Right renal pelvis (tissue), 4 donors: ENCODE measurements around the gene SUPT20HL2. TPM values are rescaled to one million over a fixed set of nuclear protein-coding genes. Genes with fewer than 3 reads are reported as not detected.
"Not testable (repeated sequence)": the region's sequence is repeated elsewhere in the genome, so short reads cannot be mapped to it uniquely, and the experiment has no call there.

Experiments used
- DNase-seq, 4 donors: peaks; one replicate each; pipeline ENCODE4 v3.0.0-alpha.2; 2013; ENCODE audit warnings: low read depth in 4 of 4, low spot score in 3 of 4, missing footprints in 1 of 4
- polyA plus RNA-seq, 4 donors: library from polyadenylated mRNA; unstranded; fragments of 120-200 nt; gene quantifications; one replicate each; pipeline ENCODE4 v1.2.1, GENCODE V29; 2013; ENCODE audit not compliant: insufficient read length in 4 of 4

The SUPT20HL2 gene
- polyA plus RNA-seq, 4 donors, result 0.05 to 0.07 TPM; not detected in 2

DNA sequence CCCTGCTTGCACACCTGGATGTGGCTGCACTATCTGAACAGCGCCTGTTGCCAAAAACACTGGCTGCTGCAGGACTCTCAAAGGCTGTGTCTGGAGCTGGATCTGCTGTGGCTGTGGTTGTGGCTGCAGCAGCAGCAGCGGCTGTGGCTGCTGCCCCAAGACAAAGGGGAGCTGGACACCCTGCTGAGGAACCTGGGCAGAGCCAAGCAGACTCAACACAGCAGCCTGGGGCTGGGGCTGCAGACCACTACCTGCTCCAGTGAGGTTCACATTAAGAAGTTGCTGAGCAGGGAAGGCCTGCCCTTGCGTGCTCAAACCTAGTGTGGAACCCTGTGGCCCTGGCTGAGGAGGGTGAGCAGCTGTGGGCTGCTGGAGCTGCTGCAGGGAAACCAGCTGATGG lies 3.0 kb downstream of the SUPT20HL2 start:
- DNase-seq, result not testable (repeated sequence)

DNA sequence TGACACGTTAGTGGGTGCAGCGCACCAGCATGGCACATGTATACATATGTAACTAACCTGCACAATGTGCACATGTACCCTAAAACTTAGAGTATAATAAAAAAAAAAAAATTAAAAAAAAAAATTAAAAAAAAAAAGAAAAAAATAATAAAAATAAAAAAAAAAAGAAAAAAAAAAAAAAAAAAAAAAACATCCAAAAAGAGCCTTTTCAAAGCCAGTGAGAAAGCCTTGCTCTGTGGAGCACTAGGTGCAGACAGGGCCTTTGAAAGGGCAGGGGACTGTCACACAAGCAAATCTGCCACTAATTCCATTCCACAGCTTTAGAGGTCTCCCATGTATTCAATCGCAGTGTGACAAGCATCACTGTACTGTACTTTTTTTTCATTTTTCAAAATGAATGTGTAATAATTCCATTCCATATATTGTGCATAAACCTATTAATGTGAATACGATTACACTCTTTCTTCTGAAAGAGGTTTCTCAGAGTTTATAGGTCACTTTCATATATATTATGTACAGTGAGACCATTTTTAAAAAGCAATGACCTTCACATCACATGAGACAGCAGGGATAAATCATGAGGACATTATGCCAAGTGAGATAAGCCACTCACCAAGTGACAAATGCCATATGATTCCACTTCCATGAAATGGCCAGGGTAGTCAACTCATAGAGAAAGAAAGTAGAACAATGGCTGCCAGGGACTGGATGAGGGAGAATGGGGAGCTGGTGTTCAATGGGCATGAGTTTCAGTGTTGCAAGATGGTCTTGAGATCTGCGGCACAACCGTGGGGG lies 4.1 kb downstream of the SUPT20HL2 start:
- not testable (repeated sequence) for DNase-seq

DNA sequence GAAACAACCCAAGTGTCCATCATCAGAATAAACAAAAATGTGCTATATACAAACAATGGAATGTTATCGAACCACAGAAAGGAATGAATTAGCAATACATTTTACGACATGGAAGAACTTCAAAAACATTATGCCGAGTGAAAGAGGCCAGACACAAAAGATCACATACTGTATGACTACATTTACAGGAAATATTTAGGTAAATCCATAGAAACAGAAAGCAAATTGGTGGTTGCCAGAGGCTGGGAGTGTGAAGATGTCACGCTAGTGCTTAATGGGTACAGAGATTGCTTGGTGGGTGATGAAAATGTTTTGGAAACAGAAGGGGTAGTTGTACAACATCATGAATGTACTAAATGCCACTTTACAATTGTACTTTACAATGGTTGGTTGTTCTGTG lies 5.1 kb downstream of the SUPT20HL2 start:
- not testable (repeated sequence) for DNase-seq

DNA sequence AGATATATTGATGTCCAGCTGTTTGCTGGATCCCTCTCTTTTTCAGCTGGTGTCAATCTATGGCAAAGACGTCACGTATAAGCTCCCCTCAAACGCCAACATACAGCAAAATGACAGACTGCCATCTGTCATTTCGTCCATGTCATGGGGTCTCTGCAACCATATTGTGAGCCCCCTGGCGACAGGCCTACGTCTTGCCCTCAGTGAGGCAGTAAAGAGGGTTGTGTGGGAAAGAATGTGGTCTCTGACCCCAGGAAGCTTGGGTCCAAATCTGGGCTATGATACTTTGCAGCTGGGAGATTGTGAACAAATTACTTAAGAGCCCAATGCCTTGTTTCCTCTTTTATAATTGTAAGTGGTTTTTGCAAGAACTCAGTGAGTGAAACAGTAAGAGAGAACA lies 7.4 kb downstream of the SUPT20HL2 start:
- DNase-seq, result no peak

DNA sequence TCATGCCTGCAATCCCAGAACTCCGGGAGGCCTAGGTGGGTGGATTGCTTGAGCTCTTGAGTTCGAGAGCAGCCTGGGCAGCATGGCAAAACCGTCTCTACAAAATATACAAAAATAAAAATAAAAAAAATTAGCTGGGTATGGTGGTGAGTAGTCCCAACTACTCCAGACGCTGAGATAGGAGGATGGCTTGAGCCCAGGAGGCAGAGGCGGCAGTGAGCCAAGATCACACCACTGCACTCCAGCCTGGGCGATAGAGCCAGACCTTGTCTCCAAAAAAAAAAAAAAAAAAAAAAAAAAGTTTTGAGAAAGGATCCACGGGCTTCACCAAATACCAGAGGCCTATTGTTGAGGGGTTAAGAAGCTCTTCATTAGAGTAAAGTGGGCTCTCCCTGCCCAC lies 8.0 kb downstream of the SUPT20HL2 start:
- DNase-seq, result no peak

DNA sequence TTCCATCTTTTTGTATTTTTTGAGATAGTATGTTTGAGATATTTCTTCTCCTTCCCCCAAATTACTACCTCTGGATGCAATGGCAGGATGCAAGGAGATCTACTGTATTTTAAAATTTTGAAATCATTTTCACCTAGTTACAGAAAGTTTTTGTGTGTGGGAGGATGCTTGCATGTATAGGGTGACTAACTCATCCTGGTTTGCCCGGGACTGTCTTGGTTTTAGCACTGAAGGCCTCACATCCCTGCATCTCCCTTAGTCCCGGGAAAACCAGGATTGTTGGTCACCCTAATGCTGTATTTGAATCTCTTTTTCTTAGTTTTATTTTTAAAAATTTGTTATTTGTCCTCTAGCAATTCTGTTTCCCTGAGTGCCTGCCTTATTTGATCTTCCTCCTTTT lies 12.1 kb downstream of the SUPT20HL2 start:
- DNase-seq, result no peak

DNA sequence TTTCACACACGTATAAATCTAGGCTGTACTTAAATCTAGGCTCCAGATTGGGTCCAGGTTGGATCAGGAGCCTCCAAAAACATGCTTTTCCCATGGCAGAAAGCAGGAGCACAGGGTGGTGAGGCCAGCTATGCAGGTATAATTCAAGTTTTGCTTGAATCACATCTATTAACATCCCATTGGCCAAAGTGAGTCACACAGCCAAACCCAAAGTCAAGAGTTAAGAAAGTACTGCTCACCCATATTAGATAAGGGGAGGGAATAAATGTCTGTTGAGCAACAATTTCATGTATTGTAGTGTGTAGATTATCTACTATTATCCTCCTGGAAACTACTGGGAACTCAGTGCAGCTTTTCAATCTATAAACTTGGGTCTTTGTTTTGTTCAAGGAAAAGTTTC lies 12.8 kb downstream of the SUPT20HL2 start:
- DNase-seq, result no peak

DNA sequence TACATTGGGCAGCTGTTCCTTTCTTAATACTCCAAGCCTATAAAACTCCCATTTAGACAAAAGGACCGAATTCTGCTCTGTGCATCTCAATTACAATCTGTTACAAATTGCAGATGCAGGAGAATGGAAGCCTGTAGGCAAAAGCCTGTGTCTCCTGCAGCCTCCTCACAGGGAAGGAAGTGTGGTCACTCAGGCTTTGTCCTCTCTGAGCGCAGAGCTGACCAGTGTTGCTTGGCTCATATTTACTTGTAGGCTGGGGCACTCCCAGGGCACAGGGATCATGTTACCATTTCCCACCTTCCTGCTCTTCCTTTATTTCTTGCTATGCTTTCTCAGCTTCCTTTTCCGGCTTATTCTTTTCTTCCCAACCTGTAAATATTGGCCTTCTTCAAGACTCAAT lies 15.7 kb downstream of the SUPT20HL2 start:
- DNase-seq, result no peak

DNA sequence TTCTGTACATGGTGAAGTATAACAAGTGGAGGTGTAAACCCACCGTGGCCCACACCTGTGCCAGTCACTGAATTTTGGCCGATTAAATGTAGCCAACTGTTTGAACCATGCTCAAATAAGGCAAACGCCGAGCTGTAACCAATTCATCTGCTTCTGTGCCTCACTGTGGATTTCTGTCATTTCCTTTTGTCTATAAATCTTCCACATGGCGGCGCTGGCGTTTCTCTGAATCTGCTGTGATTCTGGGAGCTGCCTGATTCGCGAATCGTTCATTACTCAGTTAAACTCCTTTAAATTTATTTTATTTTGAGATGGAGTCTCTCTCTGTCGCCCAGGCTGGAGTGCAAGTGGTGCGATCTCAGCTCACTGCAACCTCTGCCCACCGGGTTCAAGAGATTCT lies 19.2 kb downstream of the SUPT20HL2 start:
- no peak for DNase-seq

DNA sequence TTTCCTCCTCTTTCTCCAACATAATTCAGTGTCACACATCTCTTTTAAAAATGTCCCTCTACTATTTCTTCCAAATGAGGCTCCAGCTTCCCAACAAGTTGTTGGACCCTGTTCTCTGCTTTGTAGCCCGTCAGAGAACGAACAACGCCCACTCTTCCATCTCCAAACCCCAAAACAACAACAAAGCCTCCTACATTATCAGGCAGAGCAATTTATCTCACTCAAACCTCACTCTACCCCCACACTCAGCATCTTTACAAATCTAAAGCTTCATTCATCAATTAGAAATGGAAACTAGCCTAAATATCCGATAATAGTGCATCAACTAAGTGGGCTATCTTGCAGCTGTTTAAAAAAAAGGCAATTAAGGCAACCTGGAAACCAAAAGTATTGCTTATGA lies 20.5 kb downstream of the SUPT20HL2 start:
- no peak for DNase-seq

DNA sequence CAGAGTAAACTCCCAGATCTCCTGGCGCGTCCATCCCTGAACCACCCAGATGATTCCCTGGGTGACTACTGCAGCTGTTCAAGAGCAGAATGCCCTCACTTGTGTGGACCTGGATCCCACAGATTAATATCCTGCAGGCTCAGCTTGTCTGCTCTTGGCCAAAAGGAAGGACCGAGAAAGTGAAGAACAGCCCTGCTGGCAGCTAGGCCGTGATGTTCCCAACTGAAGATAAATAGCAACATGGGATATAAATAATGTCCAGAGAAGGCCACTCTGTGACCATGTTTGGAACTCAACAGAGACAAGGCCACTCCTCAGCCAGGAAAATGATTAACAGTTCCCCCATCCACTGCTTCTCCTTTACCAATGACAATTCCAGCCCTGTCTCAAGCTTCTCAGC lies 21.5 kb downstream of the SUPT20HL2 start:
- no peak for DNase-seq

DNA sequence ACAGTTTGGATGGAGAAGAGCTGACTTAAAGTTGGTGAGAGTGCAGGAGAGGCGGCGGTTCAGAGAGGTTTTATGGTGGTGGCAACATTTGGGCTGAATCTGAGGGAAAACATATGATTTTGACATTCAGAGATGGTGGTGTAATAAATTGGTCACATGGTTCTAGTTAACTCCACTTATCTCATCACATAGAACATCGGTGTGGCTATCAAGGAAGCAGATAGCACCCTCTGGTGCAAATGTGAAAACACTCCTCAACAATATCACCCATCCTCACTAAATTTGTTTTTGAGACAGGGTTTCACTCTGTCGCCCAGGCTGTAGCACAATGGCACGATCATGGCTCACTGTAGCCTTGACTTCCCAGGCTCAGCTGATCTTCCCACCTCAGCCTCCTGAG lies 28.8 kb downstream of the SUPT20HL2 start:
- no peak for DNase-seq

DNA sequence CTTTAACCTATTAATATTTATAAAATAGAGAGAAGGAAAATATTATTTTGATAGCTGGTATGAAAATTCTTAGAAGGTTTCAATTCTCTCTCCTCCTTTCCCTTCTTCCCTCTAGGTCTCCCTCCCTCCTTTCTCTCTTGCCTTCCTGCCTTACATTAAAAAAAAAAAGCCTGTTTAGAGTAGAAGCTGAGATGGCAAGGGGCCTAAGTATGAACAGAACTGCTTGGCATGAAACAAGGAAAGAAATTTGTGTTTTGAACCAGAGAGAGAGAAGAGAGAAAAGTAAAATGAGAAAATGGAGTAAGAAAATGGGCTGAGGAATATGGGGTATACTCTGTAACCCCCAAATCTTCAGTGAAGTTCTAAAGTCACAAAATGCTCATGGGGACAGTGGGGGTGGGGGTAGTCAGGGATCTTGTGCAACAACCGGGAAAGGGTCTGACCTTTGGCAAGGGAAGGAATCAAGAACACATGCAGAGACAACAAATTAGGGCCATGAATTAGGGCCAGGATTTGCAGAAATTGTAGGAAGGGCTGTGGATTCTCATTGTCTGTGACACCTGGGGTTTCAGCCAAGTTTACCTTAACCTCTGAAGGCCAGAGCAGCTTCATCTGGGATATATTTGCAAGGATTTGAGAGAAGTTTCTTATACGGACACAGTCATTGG lies 30.6 kb downstream of the SUPT20HL2 start:
- no peak for DNase-seq

DNA sequence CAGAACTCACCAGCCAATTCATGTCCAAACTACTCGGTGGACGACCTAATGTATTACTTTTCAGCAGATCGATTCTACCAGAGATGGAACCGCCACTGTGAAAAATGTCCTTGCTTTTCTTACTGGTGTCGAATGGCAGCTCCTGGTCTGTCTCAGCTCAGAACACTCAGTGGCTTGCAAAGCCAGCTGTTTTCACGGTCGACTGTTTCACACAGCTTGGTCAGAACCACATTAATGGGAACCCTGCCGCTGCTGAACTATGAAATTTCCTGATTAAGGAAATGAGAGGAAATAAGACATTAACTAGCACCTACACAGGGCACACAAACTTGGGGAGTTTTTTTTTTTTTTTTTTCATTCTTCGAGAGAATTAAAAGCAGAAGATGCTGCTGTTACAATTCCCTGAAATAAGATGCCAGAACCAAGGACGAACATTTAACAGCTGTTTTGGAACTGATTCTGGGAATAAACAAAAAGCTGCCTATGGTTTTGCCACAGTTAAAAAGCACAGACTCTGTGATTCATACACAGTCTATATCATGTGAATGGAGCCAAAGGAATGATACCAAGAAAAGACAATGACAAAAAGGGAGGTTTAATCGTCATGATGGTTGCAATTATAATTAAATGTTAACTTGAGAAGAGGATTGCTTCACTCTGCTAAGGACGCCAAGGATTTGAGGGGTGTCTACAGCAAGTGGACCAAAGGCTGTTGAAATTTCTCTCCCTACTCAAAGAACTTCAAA lies 31.3 kb downstream of the SUPT20HL2 start:
- no peak for DNase-seq

DNA sequence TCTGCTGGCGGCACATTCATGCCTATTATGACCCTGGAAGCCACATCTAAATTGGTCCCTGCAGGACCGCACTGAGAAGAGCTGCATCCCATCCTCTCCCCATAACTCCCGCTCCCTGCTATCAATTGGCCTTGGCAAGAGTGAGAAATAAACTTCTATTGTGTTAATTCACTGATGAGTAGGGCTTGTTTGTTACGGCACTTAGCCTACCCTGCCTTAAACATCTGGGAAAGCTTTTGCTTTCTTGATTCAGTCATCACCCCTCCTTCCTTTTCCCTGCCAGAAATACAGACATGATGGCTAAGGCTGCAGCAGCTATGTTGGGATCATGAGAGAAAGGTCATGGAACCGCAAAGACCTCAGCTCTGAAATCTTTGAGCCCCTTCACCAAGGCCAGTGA lies 36.5 kb downstream of the SUPT20HL2 start:
- no peak for DNase-seq

DNA sequence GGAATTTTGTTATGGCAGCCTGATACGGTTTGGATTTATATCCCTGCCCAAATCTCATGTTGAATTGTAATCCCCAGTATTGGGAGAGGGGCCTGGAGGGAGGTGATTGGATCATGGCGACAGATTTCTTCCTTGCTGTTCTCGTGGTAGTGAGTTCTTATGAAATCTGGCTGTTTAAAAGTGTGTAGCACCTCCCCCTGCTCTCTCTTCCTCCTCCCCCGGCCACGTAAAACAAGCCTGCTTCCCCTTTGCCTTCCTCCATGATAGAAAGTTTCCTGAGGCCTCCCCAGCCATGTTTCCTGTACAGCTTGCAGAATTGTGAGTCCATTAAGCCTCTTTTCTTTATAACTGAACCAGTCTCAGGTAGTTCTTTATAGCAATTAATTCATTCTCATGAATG lies 37.9 kb downstream of the SUPT20HL2 start:
- no peak for DNase-seq

DNA sequence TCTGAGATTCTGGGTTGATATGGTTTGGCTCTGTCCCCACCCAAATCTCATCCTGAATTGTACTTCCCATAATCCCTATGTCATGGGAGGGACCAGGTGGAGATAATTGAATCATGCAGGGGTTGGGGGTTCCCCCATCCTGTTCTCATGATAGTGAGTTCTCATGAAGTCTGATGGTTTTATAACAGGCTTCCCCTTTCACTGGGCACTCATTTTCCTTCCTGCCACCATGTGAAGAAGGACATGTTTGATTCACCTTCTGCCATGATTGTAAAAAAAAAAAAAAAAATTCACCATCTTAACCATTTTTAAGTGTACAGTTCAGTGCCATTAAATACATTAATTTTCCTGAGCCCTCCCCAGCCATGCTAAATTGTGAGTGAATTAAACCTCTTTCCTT lies 42.6 kb downstream of the SUPT20HL2 start:
- DNase-seq, result no peak

DNA sequence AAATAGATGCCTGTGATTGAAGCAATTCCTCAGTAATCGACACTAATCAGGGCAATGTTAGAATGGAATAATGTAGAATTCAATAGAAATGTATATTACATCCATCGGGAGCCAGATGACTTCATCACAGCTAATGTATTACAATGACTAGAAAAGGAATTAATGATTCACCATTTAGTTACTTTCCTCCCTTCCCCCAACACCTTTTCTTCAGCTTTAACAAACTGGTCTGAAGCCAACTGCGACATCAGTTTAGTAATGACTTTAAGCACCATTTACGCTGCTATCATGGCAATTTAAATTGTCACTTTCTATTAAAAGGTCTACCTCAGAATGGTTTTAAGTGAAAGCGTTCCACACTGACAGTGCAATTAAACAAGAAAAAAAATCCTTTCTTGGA lies 45.1 kb downstream of the SUPT20HL2 start:
- DNase-seq, result no peak

DNA sequence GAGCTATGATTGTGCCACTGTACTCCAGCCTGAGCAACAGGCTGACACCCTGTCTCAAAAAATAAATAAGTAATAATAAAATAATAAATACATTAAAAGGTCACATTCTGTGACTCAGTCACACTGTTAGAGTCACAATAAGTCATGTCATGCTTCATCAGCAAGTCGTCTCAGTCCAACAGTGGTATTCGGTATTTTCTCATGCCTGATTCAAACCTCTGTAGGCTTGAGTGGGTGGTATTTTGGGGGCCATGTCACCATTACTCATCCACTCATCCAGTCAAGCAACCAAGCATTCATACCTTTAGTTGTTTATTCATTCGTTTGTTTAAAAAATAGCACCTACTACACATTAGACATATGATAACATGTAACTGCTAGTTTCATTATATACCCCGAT lies 46.9 kb downstream of the SUPT20HL2 start:
- DNase-seq, result no peak

DNA sequence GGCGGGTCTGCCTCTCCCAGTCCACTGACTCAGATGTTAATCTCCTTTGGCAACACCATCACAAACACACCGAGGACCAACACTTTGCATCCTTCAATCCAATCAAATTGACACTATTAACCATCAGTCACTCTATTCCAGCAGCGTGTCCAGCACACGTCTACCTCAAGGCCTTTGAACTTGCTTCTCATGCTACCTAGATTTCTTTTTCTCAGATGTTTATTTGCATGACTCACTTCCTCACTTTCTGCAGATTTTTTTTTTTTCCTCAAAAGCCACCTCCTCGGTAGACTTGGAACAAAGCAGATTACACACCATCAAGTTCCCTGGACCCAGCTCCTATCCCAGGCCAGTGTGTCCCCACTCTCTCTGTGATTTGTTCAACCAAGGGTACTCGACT lies 49.5 kb downstream of the SUPT20HL2 start:
- no peak for DNase-seq

DNA sequence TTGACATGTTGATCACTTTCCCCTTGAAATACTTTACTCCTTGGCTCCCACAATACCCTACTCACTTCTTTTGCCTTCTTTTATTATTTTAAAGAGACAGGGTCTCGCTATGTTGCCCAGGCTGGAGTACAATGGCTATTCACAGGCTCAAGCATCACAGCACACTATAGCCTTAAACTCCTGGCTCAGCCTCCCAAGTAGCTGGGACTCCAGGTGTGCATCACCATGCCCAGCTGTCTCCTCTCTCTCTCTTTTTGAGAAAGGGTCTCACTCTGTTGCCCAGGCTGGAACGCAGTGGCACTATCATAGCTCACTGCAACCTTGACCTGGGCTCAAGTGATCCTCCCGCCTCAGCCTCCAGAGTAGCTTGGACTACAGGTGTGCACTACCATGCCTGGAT lies 51.6 kb downstream of the SUPT20HL2 start:
- DNase-seq, result no peak
